ENCODE measurements around the gene SHISA6.

SHISA6 gene

GRCh38 chr17:11538366-11538765 is 297.4 kb downstream of the SHISA6 start:
- H3K27me3 ChIP-seq (ENCODE audit: control insufficient read depth in 2 of 2, insufficient read depth in 2 of 2, low read length in 2 of 2), result no peaks in the 10 kb centered on the region
- no peak overlapping the region for H3K4me3 ChIP-seq (ENCODE audit: low read length in 2 of 2)
- H3K9ac ChIP-seq (ENCODE audit: low read depth in 1 of 2, low read length in 2 of 2), result no peak overlapping the region
- H3K4me1 ChIP-seq (ENCODE audit: control insufficient read depth in 2 of 2, insufficient read depth in 2 of 2, low read length in 2 of 2), result no peaks in the 10 kb centered on the region
- no peak overlapping the region for H3K27ac ChIP-seq (ENCODE audit: low read depth in 2 of 2, low read length in 2 of 2)
- no peaks in the 10 kb centered on the region for H3K36me3 ChIP-seq (ENCODE audit: control insufficient read depth in 2 of 2, insufficient read depth in 2 of 2, low read length in 2 of 2)
- peaks cover 0 to 4% of the 10 kb centered on the region in 2 donors for H3K9me3 ChIP-seq (ENCODE audit: control insufficient read depth in 2 of 2, low read length in 2 of 2)

DNA sequence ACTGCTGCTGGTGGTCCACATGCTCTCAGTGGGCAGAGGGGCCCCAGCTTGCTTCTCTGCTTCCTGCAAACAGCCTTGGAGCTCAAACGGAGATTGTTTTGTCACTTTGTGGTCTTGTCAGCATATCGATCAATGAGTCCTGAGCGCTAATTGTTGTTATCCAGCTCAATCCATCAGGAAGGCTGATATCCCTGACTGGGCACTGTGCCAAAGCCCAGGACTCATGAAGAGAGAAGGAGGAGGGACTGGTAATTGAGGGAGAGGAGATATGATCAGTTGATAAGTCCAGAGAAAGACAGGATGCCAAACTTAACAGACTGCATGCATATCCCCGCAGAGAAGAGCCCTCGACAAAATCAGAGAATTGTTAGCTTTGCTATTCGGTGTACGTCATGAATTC is 298.6 kb downstream of the SHISA6 start:
- Histone ChIP-seq H3K36me3 (ENCODE audit: control insufficient read depth in 2 of 2, insufficient read depth in 2 of 2, low read length in 2 of 2) (no peaks in the 10 kb centered on the region), H3K27me3 (ENCODE audit: control insufficient read depth in 2 of 2, insufficient read depth in 2 of 2, low read length in 2 of 2) (no peaks in the 10 kb centered on the region), H3K9ac (ENCODE audit: low read depth in 1 of 2, low read length in 2 of 2) (no peak overlapping the region), H3K4me1 (ENCODE audit: control insufficient read depth in 2 of 2, insufficient read depth in 2 of 2, low read length in 2 of 2) (no peaks in the 10 kb centered on the region), H3K9me3 (ENCODE audit: control insufficient read depth in 2 of 2, low read length in 2 of 2) (peaks cover 0 to 4% of the 10 kb centered on the region in 2 donors), H3K4me3 (ENCODE audit: low read length in 2 of 2) (no peak overlapping the region), H3K27ac (ENCODE audit: low read depth in 2 of 2, low read length in 2 of 2) (no peak overlapping the region)

DNA sequence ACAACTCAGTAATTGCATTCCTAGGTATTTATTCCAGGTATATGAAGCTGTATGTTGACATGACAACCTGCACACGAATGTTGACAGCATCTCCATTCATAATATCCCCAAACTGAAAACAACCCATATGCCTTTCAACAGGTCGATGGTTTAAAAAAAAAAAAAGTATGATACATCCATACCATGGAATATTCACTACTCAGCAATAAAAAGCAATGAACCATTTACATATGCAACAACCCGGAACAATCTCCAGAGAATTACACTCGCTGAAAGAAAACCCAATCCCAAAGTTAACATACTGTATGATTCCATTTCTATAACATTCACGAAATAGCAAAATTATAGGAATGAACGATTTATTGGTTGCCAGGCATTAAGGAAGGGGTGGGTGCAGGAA is 304.0 kb downstream of the SHISA6 start:
- Histone ChIP-seq H3K4me1 (ENCODE audit: control insufficient read depth in 2 of 2, insufficient read depth in 2 of 2, low read length in 2 of 2) (no peaks in the 10 kb centered on the region), H3K27ac (ENCODE audit: low read depth in 2 of 2, low read length in 2 of 2) (no peak overlapping the region), H3K9me3 (ENCODE audit: control insufficient read depth in 2 of 2, low read length in 2 of 2) (peaks cover 0 to 4% of the 10 kb centered on the region in 2 donors), H3K27me3 (ENCODE audit: control insufficient read depth in 2 of 2, insufficient read depth in 2 of 2, low read length in 2 of 2) (no peaks in the 10 kb centered on the region), H3K9ac (ENCODE audit: low read depth in 1 of 2, low read length in 2 of 2) (no peak overlapping the region), H3K4me3 (ENCODE audit: low read length in 2 of 2) (no peak overlapping the region), H3K36me3 (ENCODE audit: control insufficient read depth in 2 of 2, insufficient read depth in 2 of 2, low read length in 2 of 2) (no peaks in the 10 kb centered on the region)

DNA sequence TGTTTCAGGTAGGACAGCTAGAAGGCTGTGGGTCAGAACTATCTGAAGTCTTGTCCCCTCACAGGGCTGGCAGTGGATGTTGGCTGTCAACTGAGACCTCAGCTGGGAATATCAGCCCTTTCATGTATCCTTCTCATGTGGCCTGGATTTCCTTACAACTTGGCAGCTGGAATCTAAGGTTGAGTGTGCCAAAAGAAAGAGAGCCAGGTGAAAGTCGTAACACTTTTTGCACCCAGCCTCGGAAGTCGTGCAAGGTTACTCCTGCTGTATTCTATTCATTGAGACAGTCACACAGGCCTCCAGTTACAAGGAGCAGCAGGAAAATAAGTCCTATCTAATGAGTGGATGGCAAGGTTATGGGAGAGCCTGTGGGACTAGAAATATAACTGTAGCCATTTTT is 304.7 kb downstream of the SHISA6 start:
- Histone ChIP-seq H3K27ac (ENCODE audit: low read depth in 2 of 2, low read length in 2 of 2) (no peak overlapping the region), H3K36me3 (ENCODE audit: control insufficient read depth in 2 of 2, insufficient read depth in 2 of 2, low read length in 2 of 2) (no peaks in the 10 kb centered on the region), H3K4me1 (ENCODE audit: control insufficient read depth in 2 of 2, insufficient read depth in 2 of 2, low read length in 2 of 2) (no peaks in the 10 kb centered on the region), H3K4me3 (ENCODE audit: low read length in 2 of 2) (no peak overlapping the region), H3K9ac (ENCODE audit: low read depth in 1 of 2, low read length in 2 of 2) (no peak overlapping the region), H3K27me3 (ENCODE audit: control insufficient read depth in 2 of 2, insufficient read depth in 2 of 2, low read length in 2 of 2) (no peaks in the 10 kb centered on the region), H3K9me3 (ENCODE audit: control insufficient read depth in 2 of 2, low read length in 2 of 2) (peaks cover 0 to 4% of the 10 kb centered on the region in 2 donors)

DNA sequence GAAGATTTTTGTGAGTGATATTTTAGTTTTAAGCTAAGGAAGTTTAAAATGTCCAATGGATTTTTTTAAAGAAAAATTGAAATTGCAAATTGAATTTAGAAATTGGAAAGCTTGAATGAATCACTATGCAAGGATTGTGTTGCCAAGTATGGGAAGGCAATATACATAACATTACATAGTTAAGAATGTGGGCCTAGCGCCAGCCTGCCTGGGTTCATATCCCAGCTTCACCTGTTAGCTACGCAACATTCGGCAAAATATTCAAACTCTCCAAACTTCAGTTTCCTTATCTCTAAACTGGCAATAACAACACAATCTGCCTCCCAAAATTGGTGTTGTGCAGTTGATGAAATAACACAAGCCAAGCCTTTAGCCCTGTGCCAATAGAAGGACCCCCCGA is 306.8 kb downstream of the SHISA6 start:
- Histone ChIP-seq H3K36me3 (ENCODE audit: control insufficient read depth in 2 of 2, insufficient read depth in 2 of 2, low read length in 2 of 2) (no peaks in the 10 kb centered on the region), H3K4me3 (ENCODE audit: low read length in 2 of 2) (no peak overlapping the region), H3K27me3 (ENCODE audit: control insufficient read depth in 2 of 2, insufficient read depth in 2 of 2, low read length in 2 of 2) (no peaks in the 10 kb centered on the region), H3K4me1 (ENCODE audit: control insufficient read depth in 2 of 2, insufficient read depth in 2 of 2, low read length in 2 of 2) (no peaks in the 10 kb centered on the region), H3K27ac (ENCODE audit: low read depth in 2 of 2, low read length in 2 of 2) (no peak overlapping the region), H3K9me3 (ENCODE audit: control insufficient read depth in 2 of 2, low read length in 2 of 2) (no peaks in the 10 kb centered on the region), H3K9ac (ENCODE audit: low read depth in 1 of 2, low read length in 2 of 2) (no peak overlapping the region)

GRCh38 chr17:11548398-11548797 is 307.4 kb downstream of the SHISA6 start:
- no peaks in the 10 kb centered on the region for H3K4me1 ChIP-seq (ENCODE audit: control insufficient read depth in 2 of 2, insufficient read depth in 2 of 2, low read length in 2 of 2)
- H3K27me3 ChIP-seq (ENCODE audit: control insufficient read depth in 2 of 2, insufficient read depth in 2 of 2, low read length in 2 of 2), result no peaks in the 10 kb centered on the region
- H3K9ac ChIP-seq (ENCODE audit: low read depth in 1 of 2, low read length in 2 of 2), result no peak overlapping the region
- H3K4me3 ChIP-seq (ENCODE audit: low read length in 2 of 2), result no peak overlapping the region
- H3K9me3 ChIP-seq (ENCODE audit: control insufficient read depth in 2 of 2, low read length in 2 of 2), result no peaks in the 10 kb centered on the region
- H3K27ac ChIP-seq (ENCODE audit: low read depth in 2 of 2, low read length in 2 of 2), result no peak overlapping the region
- no peaks in the 10 kb centered on the region for H3K36me3 ChIP-seq (ENCODE audit: control insufficient read depth in 2 of 2, insufficient read depth in 2 of 2, low read length in 2 of 2)

- no peak overlapping the region for H3K9ac ChIP-seq (ENCODE audit: low read depth in 1 of 2, low read length in 2 of 2)
- no peaks in the 10 kb centered on the region for H3K36me3 ChIP-seq (ENCODE audit: control insufficient read depth in 2 of 2, insufficient read depth in 2 of 2, low read length in 2 of 2)
- H3K4me1 ChIP-seq (ENCODE audit: control insufficient read depth in 2 of 2, insufficient read depth in 2 of 2, low read length in 2 of 2), result no peaks in the 10 kb centered on the region
- H3K4me3 ChIP-seq (ENCODE audit: low read length in 2 of 2), result no peak overlapping the region
- H3K27ac ChIP-seq (ENCODE audit: low read depth in 2 of 2, low read length in 2 of 2), result no peak overlapping the region
- no peaks in the 10 kb centered on the region for H3K27me3 ChIP-seq (ENCODE audit: control insufficient read depth in 2 of 2, insufficient read depth in 2 of 2, low read length in 2 of 2)
- H3K9me3 ChIP-seq (ENCODE audit: control insufficient read depth in 2 of 2, low read length in 2 of 2), result no peaks in the 10 kb centered on the region
These were observed 309.4 kb downstream of the SHISA6 start for GRCh38 chr17:11550431-11550830.

- no peak overlapping the region for H3K27ac ChIP-seq (ENCODE audit: low read depth in 2 of 2, low read length in 2 of 2)
- H3K27me3 ChIP-seq (ENCODE audit: control insufficient read depth in 2 of 2, insufficient read depth in 2 of 2, low read length in 2 of 2), result no peaks in the 10 kb centered on the region
- H3K36me3 ChIP-seq (ENCODE audit: control insufficient read depth in 2 of 2, insufficient read depth in 2 of 2, low read length in 2 of 2), result no peaks in the 10 kb centered on the region
- no peak overlapping the region for H3K9ac ChIP-seq (ENCODE audit: low read depth in 1 of 2, low read length in 2 of 2)
- H3K4me1 ChIP-seq (ENCODE audit: control insufficient read depth in 2 of 2, insufficient read depth in 2 of 2, low read length in 2 of 2), result no peaks in the 10 kb centered on the region
- H3K4me3 ChIP-seq (ENCODE audit: low read length in 2 of 2), result no peak overlapping the region
- H3K9me3 ChIP-seq (ENCODE audit: control insufficient read depth in 2 of 2, low read length in 2 of 2), result no peaks in the 10 kb centered on the region
These were observed 310.4 kb downstream of the SHISA6 start for GRCh38 chr17:11551442-11551841.

GRCh38 chr17:11553135-11553534 is 312.1 kb downstream of the SHISA6 start:
- Histone ChIP-seq H3K4me1 (ENCODE audit: control insufficient read depth in 2 of 2, insufficient read depth in 2 of 2, low read length in 2 of 2) (no peaks in the 10 kb centered on the region), H3K27me3 (ENCODE audit: control insufficient read depth in 2 of 2, insufficient read depth in 2 of 2, low read length in 2 of 2) (no peaks in the 10 kb centered on the region), H3K4me3 (ENCODE audit: low read length in 2 of 2) (no peak overlapping the region), H3K9me3 (ENCODE audit: control insufficient read depth in 2 of 2, low read length in 2 of 2) (no peaks in the 10 kb centered on the region), H3K9ac (ENCODE audit: low read depth in 1 of 2, low read length in 2 of 2) (no peak overlapping the region), H3K27ac (ENCODE audit: low read depth in 2 of 2, low read length in 2 of 2) (no peak overlapping the region), H3K36me3 (ENCODE audit: control insufficient read depth in 2 of 2, insufficient read depth in 2 of 2, low read length in 2 of 2) (no peaks in the 10 kb centered on the region)

DNA sequence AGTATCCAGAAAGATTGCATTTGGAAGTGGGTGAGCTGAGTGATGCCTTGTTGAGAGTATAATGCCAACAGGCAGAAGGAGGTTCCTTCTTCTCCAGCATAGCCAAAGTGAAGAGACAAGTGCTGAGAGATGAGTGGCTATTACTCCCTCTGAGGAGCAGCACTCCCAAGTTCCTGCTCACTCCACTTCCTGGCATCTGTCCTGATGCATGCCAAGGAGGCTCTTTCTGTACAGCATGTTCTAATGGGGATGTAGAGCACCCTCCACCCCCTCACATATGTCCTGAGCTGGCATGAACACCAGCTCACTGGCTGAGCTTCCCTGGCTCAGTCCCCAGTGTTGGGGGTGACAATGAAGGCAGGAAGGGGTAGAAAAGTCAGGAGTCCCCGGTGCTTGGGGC is 313.0 kb downstream of the SHISA6 start:
- Histone ChIP-seq H3K4me1 (ENCODE audit: control insufficient read depth in 2 of 2, insufficient read depth in 2 of 2, low read length in 2 of 2) (no peaks in the 10 kb centered on the region), H3K36me3 (ENCODE audit: control insufficient read depth in 2 of 2, insufficient read depth in 2 of 2, low read length in 2 of 2) (no peaks in the 10 kb centered on the region), H3K9ac (ENCODE audit: low read depth in 1 of 2, low read length in 2 of 2) (no peak overlapping the region), H3K27ac (ENCODE audit: low read depth in 2 of 2, low read length in 2 of 2) (no peak overlapping the region), H3K27me3 (ENCODE audit: control insufficient read depth in 2 of 2, insufficient read depth in 2 of 2, low read length in 2 of 2) (no peaks in the 10 kb centered on the region), H3K9me3 (ENCODE audit: control insufficient read depth in 2 of 2, low read length in 2 of 2) (no peaks in the 10 kb centered on the region), H3K4me3 (ENCODE audit: low read length in 2 of 2) (no peak overlapping the region)

GRCh38 chr17:11554542-11554941 is 313.5 kb downstream of the SHISA6 start:
- no peaks in the 10 kb centered on the region for H3K4me1 ChIP-seq (ENCODE audit: control insufficient read depth in 2 of 2, insufficient read depth in 2 of 2, low read length in 2 of 2)
- no peaks in the 10 kb centered on the region for H3K9me3 ChIP-seq (ENCODE audit: control insufficient read depth in 2 of 2, low read length in 2 of 2)
- H3K36me3 ChIP-seq (ENCODE audit: control insufficient read depth in 2 of 2, insufficient read depth in 2 of 2, low read length in 2 of 2), result no peaks in the 10 kb centered on the region
- no peaks in the 10 kb centered on the region for H3K27me3 ChIP-seq (ENCODE audit: control insufficient read depth in 2 of 2, insufficient read depth in 2 of 2, low read length in 2 of 2)
- no peak overlapping the region for H3K9ac ChIP-seq (ENCODE audit: low read depth in 1 of 2, low read length in 2 of 2)
- H3K4me3 ChIP-seq (ENCODE audit: low read length in 2 of 2), result no peak overlapping the region
- H3K27ac ChIP-seq (ENCODE audit: low read depth in 2 of 2, low read length in 2 of 2), result no peak overlapping the region

Measured in mucosa of rectum (tissue), 2 donors.